Activated naive CD4-positive, alpha-beta T cell treated with anti-CD3 and anti-CD28 coated beads for 36 hours (primary cell): ENCODE data around the gene PARD3B. TPM values are rescaled to one million over a fixed set of nuclear protein-coding genes. Genes with fewer than 3 reads are reported as not detected.
A peak's percentile ranks its signal among the peaks of the same experiment; 100 is the strongest.

Experiments used
- CTCF ChIA-PET: fragments of 350-600 bp; sonication (Branson Sonifier 250); formaldehyde crosslinking; loops from one replicate; lab custom pipeline; 2021; ENCODE audit warnings: antibody characterized with exemption; lab: Charles Lee
- DNase-seq: peaks from one replicate; pipeline ENCODE4 v3.0.0-alpha.2; 2020
- H3K27ac Mint-ChIP-seq: one replicate; pipeline ENCODE4 v1.8.0; 2021; ENCODE audit warnings: mild to moderate bottlenecking, mixed read lengths
- H3K27me3 Mint-ChIP-seq: one replicate; pipeline ENCODE4 v1.8.0; 2021; ENCODE audit warnings: low read depth, mixed read lengths
- H3K36me3 Mint-ChIP-seq: one replicate; pipeline ENCODE4 v1.8.0; 2021; ENCODE audit warnings: low read depth, mixed read lengths
- H3K4me1 Mint-ChIP-seq: one replicate; pipeline ENCODE4 v1.8.0; 2021; ENCODE audit warnings: low read depth, mixed read lengths
- H3K4me3 Mint-ChIP-seq: one replicate; pipeline ENCODE4 v1.8.0; 2021; ENCODE audit warnings: mild to moderate bottlenecking, moderate library complexity, mixed read lengths
- H3K9me3 Mint-ChIP-seq: one replicate; pipeline ENCODE4 v1.8.0; 2021; ENCODE audit warnings: mixed read lengths
- intact Hi-C: fragments of 100-400 bp; cut with micrococcal nuclease; formaldehyde crosslinking; loops from one replicate; pipeline ENCODE4 v1.15.1; 2023
- total RNA-seq, 2 experiments: library from RNA; stranded (reverse); gene quantifications; one replicate each; pipeline ENCODE4 v1.2.3, GENCODE V29; 2021

PARD3B gene
- total RNA-seq, 2 experiments from 2014 or later: 0.15 to 0.43 TPM

DNA sequence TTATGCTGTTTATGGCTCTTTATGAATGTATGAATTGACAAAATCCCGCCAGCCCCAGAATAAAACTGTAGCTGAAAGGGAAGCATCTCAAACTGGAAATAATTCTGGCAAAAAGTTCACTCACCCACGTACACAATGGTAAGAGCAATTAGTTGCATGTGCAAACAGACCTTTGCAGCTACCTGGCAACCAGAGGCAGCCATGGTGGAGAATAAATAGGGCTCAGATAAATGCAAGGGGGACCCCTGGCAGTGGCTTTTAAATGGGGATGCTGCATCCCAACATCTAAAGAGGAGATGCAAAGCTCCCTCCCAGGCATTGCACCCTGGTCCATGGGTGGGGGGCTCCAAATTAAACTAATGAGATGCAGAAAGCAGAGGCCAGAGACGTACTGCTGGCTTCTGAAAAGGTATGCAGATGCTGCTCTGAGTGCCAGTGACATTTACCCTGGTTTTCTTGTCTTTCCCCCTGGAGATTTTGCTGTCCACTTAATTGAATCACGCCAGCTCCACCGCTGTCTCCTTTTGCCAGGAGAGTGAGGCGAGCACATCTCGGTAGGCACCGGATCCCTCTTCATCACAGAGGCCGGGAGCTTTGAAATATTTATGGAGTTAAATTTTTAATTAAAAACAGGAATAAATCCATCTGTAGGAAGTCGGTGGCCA is 1010.4 kb downstream of the PARD3B start:
- intact Hi-C loops: no loop called here
- DNase-seq: no peak
- H3K27me3 Mint-ChIP-seq: no peaks in the 10 kb centered on the region
- H3K4me3 Mint-ChIP-seq: no peak overlapping the region
- H3K27ac Mint-ChIP-seq: no peak overlapping the region
- H3K36me3 Mint-ChIP-seq: no peaks in the 10 kb centered on the region
- CTCF ChIA-PET: no interaction called here
- no peaks in the 10 kb centered on the region for H3K4me1 Mint-ChIP-seq
- H3K9me3 Mint-ChIP-seq: no peaks in the 10 kb centered on the region

DNA sequence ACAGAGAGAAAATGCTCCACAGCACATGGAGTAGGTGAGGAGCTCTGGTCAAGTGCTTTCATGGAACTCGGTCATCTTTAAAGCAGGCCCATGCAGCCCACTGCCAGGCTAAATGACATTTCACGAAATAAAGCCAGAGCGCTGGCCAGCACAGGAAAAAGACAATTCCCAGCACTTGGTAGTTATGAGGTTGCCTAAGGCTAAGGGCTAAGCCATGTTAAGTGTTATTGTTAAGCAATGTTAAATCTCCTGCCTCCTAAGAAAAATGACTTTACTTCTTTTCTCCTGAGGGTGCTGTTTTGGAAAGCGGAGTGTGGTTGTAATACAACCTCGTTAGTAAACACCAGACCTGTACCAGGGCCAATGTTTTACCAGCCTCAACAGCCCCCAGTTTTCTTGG is 1011.1 kb downstream of the PARD3B start:
- H3K9me3 Mint-ChIP-seq: no peaks in the 10 kb centered on the region
- intact Hi-C loops: no loop called here
- H3K27ac Mint-ChIP-seq: no peak overlapping the region
- CTCF ChIA-PET: no interaction called here
- H3K4me3 Mint-ChIP-seq: no peak overlapping the region
- no peaks in the 10 kb centered on the region for H3K27me3 Mint-ChIP-seq
- H3K4me1 Mint-ChIP-seq: no peaks in the 10 kb centered on the region
- DNase-seq: no peak
- H3K36me3 Mint-ChIP-seq: no peaks in the 10 kb centered on the region

DNA sequence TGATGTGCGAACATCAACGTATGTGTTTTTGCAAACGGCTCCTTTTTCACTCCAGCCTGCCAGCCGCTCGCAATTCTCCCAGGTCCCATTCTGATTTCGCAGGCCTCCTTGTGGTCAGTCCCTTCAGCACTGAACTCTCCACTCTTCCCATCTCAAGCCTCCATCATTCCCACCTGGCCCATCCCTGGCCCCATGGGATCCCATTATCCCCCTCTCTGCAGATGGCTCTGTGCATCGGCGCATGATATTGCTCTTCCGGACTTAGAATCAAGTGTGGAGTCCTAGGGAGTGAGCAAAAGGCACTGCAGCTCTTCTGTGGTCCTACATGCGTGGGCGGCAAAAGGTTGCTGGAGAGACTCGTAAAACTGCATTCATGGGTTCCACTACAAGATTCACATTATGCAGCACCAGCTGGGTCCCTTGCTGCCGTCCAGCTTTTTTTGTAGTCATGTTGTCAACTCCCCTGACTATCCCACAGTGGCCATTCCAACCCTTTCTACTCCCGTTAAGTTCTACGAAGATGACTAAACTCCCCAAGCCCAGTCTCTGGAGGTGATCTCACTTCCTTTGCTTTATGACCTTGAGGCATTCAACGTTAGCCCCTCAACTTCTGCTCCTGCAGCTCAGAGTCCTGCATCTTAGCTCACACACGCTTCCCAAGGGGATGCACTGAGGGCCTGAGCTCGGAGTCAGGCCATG is 1011.7 kb downstream of the PARD3B start:
- Mint-ChIP-seq H3K4me3 (no peak overlapping the region), H3K27me3 (no peaks in the 10 kb centered on the region), H3K4me1 (no peaks in the 10 kb centered on the region), H3K36me3 (no peaks in the 10 kb centered on the region), H3K9me3 (no peaks in the 10 kb centered on the region), H3K27ac (no peak overlapping the region)
- intact Hi-C loops: no loop called here
- DNase-seq: no peak
- CTCF ChIA-PET: no interaction called here

GRCh38 chr2:205557873-205558272 is 1012.6 kb downstream of the PARD3B start:
- DNase-seq: no peak
- Mint-ChIP-seq H3K27ac (no peak overlapping the region), H3K4me1 (no peaks in the 10 kb centered on the region), H3K4me3 (no peak overlapping the region), H3K27me3 (no peaks in the 10 kb centered on the region), H3K36me3 (no peaks in the 10 kb centered on the region), H3K9me3 (no peaks in the 10 kb centered on the region)
- CTCF ChIA-PET: no interaction called here
- intact Hi-C loops: no loop called here

DNA sequence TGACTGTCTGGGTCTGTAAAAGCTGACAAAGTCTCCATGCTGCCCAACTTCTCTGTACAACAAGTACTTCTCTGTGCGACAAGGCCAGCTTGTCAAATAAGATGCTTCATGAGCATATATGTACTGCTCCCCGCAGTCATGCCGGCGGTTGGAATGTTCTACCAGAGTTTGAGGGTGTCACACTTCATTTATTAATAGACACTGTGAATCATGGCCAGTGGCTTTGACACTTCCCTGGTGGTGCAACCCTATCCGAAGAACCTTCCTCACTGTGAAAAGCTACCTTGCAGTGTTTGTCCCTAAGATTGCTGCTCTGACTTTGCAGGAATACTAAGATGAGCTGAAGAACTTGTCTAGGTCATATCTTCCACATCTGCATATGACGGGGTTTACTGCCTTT is 1016.2 kb downstream of the PARD3B start:
- Mint-ChIP-seq H3K27me3 (no peaks in the 10 kb centered on the region), H3K36me3 (no peaks in the 10 kb centered on the region), H3K9me3 (no peaks in the 10 kb centered on the region), H3K4me3 (no peak overlapping the region), H3K27ac (no peak overlapping the region), H3K4me1 (no peaks in the 10 kb centered on the region)
- CTCF ChIA-PET: interaction anchor here (1.0 kb wide), 1 partner anchor 118 kb away, joined by 3 read pairs; no protein-coding TSS in a partner anchor
- DNase-seq: no peak
- intact Hi-C loops: loop anchor here (5.0 kb wide), 1 partner anchor 1234 kb away; no protein-coding TSS in a partner anchor

DNA sequence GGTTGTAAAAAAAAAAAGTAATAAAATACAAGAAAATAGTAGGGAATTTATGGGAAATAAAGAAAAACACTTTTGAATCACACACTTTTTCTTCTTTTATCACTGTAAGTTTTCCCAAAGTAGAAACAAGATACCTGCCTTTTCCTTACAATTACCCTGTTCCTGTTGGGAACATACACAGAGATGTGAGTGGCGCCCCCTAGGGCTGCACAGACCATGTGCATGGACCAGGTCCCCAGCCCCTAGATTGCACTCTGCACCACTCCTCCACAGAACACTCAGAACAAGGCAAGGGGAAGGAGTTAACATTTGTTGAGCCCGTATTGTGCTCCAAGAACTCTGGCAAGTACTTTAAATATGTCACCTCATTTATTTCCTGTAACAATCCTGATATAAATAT is 1018.4 kb downstream of the PARD3B start:
- Mint-ChIP-seq H3K27ac (no peak overlapping the region), H3K4me1 (no peaks in the 10 kb centered on the region), H3K4me3 (no peak overlapping the region), H3K9me3 (no peaks in the 10 kb centered on the region), H3K36me3 (no peaks in the 10 kb centered on the region), H3K27me3 (no peaks in the 10 kb centered on the region)
- CTCF ChIA-PET: no interaction called here
- intact Hi-C loops: loop anchor here (5.0 kb wide), 1 partner anchor 1236 kb away; no protein-coding TSS in a partner anchor
- DNase-seq: peak; percentile 62

- H3K36me3 Mint-ChIP-seq: no peaks in the 10 kb centered on the region
- H3K4me1 Mint-ChIP-seq: no peaks in the 10 kb centered on the region
- H3K27ac Mint-ChIP-seq: no peak overlapping the region
- no peak for DNase-seq
- intact Hi-C loops: loop anchor here (5.0 kb wide), 1 partner anchor 1237 kb away; no protein-coding TSS in a partner anchor
- H3K27me3 Mint-ChIP-seq: no peaks in the 10 kb centered on the region
- H3K9me3 Mint-ChIP-seq: no peaks in the 10 kb centered on the region
- H3K4me3 Mint-ChIP-seq: no peak overlapping the region
- CTCF ChIA-PET: no interaction called here
Measured at GRCh38 chr2:205564346-205565141, 1019.3 kb downstream of the PARD3B start.

GRCh38 chr2:205565142-205565522 is 1019.9 kb downstream of the PARD3B start:
- no peaks in the 10 kb centered on the region for H3K36me3 Mint-ChIP-seq
- CTCF ChIA-PET: no interaction called here
- no peaks in the 10 kb centered on the region for H3K27me3 Mint-ChIP-seq
- no peaks in the 10 kb centered on the region for H3K9me3 Mint-ChIP-seq
- intact Hi-C loops: no loop called here
- no peak for DNase-seq
- no peak overlapping the region for H3K27ac Mint-ChIP-seq
- H3K4me3 Mint-ChIP-seq: no peak overlapping the region
- H3K4me1 Mint-ChIP-seq: no peaks in the 10 kb centered on the region

DNA sequence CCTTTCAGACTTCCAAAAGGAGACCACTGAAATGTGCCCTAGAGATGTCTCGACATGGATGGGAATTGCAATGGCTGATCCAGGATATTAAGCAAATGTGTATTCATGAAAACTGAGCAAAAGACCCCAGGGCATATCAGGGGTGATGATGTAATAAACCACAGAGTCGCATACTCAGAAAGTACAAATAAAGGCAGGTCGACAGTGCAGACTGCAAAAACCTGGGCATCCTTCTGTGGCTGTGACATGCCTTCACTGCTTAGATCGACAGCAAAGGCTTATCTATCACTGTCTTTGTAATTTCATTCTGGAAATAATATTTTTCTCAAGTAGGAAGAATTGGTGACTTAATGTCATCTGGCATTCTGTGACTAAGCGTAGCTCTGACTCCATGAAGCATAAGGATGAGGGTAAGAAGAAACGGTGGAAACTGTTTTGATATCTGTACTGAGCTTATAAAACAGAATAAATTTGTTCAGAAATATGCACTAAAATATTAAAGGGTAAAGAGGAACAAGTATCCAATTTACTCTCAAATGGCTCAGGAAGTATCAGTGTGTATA is 1021.4 kb downstream of the PARD3B start:
- Mint-ChIP-seq H3K9me3 (no peaks in the 10 kb centered on the region), H3K27me3 (no peaks in the 10 kb centered on the region), H3K4me3 (no peak overlapping the region), H3K4me1 (no peaks in the 10 kb centered on the region), H3K27ac (no peak overlapping the region), H3K36me3 (no peaks in the 10 kb centered on the region)
- intact Hi-C loops: no loop called here
- DNase-seq: no peak
- CTCF ChIA-PET: interaction anchor here (0.6 kb wide), 1 partner anchor 58 kb away, joined by 4 read pairs; no protein-coding TSS in a partner anchor

GRCh38 chr2:205568620-205569019 is 1023.3 kb downstream of the PARD3B start:
- DNase-seq: no peak
- Mint-ChIP-seq H3K4me1 (no peaks in the 10 kb centered on the region), H3K4me3 (no peak overlapping the region), H3K27ac (no peak overlapping the region), H3K9me3 (no peaks in the 10 kb centered on the region), H3K36me3 (no peaks in the 10 kb centered on the region), H3K27me3 (no peaks in the 10 kb centered on the region)
- CTCF ChIA-PET: no interaction called here
- intact Hi-C loops: no loop called here

DNA sequence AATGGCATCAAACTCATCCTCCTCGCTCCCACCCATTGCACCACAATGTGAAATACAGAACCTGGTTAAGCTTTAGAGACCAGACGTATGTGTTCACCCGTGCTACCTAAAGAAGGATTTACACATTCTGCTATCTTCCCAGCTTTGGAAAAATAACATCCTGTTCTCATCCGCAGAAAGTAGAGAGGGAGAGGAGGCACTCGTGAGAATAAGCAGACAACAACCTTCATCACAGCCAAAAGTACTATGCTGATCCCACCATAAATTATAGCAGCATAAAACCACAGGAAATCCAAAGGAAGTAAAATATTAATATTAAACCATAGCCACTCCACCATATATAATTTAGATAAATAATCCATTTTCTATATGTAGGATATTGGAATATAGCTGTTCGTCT is 1025.4 kb downstream of the PARD3B start:
- Mint-ChIP-seq H3K36me3 (no peaks in the 10 kb centered on the region), H3K4me1 (no peaks in the 10 kb centered on the region), H3K27ac (no peak overlapping the region), H3K27me3 (no peaks in the 10 kb centered on the region), H3K4me3 (no peak overlapping the region), H3K9me3 (peaks cover 5% of the 10 kb centered on the region)
- no peak for DNase-seq
- intact Hi-C loops: no loop called here
- CTCF ChIA-PET: no interaction called here

DNA sequence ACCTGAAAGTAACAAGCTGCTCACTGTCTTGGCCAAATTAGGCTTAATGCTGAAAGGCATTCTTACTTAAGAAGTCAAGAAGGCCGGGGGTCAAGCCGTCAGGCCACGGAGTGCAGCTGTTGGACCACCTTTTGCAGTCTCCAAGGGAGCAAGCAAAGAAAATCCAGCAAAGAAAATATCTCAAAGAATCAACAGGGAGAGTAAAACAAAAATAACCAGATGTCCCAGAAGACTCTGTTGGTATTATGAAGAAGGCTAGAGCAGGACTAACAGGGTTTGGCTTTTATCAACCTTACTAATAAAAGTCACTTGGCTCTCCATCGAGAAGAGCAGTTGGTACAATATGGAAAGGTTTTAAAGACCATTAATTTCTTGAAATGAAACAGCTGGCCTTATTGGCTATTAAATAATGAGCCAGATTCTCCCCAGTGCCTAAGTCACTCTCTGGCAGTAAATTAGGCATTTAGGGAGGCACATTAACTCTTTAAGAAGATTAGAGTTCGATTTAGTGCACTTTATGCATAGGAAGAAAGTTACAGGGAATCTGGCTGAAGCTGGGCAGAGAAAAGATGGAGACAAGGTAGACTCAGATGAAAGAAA is 1026.2 kb downstream of the PARD3B start:
- H3K9me3 Mint-ChIP-seq: peaks cover 12% of the 10 kb centered on the region
- CTCF ChIA-PET: no interaction called here

More for the DNA sequence above, 1026.2 kb downstream of the PARD3B start:
- H3K27me3 Mint-ChIP-seq: no peaks in the 10 kb centered on the region
- intact Hi-C loops: no loop called here
- H3K4me1 Mint-ChIP-seq: no peaks in the 10 kb centered on the region
- no peak for DNase-seq
- peaks cover under 1% of the 10 kb centered on the region for H3K36me3 Mint-ChIP-seq
- H3K27ac Mint-ChIP-seq: no peak overlapping the region
- no peak overlapping the region for H3K4me3 Mint-ChIP-seq
